Measurements from ENCODE around the gene MAGEA1.
"Not testable (repeated sequence)": the region's sequence is repeated elsewhere in the genome, so short reads cannot be mapped to it uniquely, and the experiment has no call there.

MAGEA1 gene, protein sequence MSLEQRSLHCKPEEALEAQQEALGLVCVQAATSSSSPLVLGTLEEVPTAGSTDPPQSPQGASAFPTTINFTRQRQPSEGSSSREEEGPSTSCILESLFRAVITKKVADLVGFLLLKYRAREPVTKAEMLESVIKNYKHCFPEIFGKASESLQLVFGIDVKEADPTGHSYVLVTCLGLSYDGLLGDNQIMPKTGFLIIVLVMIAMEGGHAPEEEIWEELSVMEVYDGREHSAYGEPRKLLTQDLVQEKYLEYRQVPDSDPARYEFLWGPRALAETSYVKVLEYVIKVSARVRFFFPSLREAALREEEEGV

DNA sequence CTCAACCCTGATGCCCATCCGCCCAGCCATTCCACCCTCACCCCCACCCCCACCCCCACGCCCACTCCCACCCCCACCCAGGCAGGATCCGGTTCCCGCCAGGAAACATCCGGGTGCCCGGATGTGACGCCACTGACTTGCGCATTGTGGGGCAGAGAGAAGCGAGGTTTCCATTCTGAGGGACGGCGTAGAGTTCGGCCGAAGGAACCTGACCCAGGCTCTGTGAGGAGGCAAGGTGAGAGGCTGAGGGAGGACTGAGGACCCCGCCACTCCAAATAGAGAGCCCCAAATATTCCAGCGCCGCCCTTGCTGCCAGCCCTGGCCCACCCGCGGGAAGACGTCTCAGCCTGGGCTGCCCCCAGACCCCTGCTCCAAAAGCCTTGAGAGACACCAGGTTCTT is at the start of gene MAGEA1:
Gene MAGEA1, plus strand, starts transcription at position 154 of the 400 bp plus-strand sequence. CDS start 3,106 bp downstream, outside the sequence.
- no peak for DNase-seq

DNA sequence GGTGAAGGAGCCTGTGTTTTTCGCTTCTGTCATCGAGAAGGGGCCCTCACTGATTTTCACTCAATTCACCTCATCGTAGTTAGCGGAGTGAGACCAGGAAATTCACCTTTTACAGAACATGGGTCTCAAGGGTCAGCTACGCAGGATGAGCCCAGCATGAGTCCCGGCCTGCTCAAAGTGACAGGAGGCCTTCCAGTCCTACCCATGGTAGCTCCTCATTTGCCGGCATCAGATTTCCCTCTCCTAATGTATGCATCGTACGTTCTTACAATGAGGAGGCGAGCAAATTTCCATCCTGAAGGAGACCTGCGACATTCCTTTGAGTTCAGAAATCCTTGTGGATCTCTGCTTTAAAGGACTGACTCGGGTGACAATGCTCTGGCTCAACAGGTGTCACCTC is 46.2 kb upstream of the MAGEA1 start:
- DNase-seq: not testable (repeated sequence)

DNA sequence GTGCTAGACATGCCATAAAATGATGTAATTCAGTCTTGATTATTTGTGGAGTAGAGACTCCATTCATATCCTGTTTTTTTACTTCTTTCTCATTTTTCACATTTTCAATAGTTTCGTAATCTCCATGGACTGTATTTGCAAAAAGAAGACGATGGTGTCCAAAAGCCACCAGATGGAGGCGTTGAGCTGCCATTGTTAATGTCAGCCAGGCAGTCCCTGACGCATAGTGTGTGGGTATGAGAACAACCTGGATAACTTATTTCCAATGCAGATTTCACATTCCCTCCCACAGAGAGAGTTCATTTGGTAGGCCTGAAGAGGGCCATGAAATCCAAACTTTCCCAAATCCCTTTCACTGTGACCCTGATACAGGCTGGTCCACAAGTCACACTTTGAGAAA is 40.0 kb upstream of the MAGEA1 start:
- not testable (repeated sequence) for DNase-seq

DNA sequence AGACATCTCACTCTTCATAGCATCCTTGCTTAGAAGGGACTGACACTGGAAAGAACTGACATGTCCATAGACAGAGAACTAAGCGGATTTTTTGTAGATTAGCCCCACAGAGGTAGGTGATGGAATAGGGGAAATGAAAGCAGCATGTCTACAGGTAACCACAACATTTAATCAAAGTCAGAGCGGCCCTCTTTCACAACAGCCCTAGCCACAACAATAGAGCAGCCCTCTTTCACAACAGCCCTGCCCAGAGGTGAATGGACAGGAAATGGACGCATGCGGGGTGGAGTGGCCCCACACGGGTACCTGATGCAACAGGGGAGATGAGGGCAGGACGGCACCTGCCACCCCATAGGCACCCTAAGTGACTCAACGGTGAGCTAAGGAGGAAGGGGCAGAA is 32.8 kb upstream of the MAGEA1 start:
- DNase-seq: not testable (repeated sequence)

DNA sequence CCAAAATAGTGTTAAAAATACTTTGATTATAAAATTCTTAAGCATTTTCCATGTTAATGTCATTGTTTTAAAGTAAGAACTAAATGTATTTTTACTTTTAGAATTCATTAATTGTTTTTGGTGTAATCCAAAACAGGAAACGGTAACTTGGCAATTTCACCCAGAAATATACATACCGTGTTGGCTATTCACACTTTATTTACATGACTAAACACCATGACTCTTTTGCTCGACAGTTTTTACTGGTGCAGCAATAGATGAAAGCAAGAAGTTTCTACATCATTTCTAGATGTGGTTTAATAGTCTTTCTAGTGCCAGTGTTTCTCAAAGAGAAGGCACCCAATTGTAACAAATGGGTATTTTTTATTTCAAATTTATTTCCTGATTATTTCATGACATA is 25.6 kb upstream of the MAGEA1 start:
- DNase-seq: no peak

DNA sequence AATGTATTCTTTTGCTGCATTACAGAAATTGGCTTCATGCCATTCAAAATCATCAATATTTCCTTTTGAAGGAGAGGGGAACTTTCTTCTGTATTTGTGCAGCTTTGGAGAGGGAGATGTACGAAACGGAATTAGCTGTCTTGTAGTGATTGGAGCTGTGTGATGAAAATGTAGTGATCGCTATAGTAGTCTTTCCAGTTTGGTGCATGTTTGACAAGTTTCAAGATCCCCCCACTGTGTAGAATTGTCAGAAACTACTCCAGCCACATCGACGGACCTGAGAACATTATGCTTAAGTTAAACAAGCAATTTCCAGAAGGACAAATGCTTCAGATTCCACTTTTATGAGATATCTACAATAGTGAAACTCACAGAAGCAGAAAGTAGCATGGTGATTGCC is 21.6 kb upstream of the MAGEA1 start:
- DNase-seq: no peak

DNA sequence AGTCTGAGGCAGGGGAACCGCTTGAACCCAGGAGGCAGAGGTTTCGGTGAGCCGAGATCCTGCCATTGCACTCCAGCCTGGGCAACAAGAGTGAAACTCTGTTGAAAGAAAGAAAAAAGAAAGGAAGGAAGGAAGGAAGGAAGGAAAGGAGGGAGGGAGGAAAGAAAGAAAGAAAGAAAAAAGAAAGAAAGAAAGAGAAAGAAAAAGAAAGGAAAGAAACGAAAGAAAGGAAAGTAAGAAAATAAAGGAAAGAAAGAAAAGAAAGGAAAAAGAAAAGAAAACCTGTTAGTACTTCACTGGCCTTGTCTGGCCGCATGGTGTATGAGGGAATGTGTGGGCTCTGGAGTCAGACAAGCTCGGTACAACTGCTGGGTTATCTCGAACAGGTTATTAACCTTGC is 20.8 kb upstream of the MAGEA1 start:
- DNase-seq: no peak

DNA sequence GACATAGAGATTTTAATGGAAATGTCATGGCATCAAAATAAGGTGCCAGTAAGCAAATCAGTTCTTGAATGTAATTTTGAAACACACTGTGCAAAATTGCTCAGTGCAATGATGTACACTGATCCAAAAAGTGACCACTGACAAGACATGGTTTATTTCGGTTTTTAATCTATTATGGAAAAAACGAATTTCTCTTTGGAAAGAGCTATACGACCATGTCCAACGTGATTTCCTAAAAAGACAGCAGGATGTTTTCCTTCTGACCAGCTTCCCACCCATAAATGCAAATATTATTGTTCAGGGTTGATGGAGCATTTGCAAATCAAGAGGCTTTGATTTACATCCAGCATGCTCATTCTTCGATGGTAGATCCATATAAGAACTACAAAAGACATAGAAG is 17.1 kb upstream of the MAGEA1 start:
- no peak for DNase-seq

DNA sequence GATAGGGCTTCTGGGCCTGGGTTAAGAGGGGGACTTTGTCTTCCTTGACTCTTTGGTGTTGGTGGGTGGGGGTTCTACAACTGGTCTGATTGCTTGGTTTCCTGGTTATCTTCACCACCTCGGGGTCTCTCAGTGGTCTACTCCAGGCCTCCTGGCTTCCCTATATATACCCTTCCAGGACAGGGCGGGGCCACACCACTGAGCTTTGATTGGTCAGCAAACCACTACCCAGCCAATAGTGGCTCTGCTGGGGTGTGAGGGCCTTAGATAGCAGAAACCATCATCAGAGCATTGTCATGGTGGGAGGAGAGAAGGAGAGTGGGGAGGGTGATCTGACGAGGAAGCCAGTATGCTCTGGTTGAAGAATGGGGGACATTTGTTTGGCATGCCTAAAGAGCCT is 14.4 kb upstream of the MAGEA1 start:
- no peak for DNase-seq

DNA sequence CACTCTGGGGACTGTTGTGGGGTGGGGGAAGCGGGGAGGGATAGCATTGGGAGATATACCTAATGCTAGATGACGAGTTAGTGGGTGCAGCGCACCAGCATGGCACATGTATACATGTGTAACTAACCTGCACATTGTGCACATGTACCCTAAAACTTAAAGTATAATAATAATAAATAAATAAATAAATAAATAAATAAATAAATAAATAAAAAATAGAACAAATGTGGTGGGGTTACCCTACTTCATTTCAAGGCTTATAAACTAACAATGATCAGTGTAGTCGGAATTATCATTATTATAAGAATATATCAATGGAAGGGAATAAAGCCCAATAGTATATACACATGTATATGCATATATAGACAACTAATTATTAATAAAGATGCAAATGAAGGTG is 10.7 kb upstream of the MAGEA1 start:
- not testable (repeated sequence) for DNase-seq

DNA sequence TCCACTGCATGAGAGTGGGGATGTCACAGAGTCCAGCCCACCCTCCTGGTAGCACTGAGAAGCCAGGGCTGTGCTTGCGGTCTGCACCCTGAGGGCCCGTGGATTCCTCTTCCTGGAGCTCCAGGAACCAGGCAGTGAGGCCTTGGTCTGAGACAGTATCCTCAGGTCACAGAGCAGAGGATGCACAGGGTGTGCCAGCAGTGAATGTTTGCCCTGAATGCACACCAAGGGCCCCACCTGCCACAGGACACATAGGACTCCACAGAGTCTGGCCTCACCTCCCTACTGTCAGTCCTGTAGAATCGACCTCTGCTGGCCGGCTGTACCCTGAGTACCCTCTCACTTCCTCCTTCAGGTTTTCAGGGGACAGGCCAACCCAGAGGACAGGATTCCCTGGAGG is 2.7 kb downstream of the MAGEA1 start:
- no peak for DNase-seq

DNA sequence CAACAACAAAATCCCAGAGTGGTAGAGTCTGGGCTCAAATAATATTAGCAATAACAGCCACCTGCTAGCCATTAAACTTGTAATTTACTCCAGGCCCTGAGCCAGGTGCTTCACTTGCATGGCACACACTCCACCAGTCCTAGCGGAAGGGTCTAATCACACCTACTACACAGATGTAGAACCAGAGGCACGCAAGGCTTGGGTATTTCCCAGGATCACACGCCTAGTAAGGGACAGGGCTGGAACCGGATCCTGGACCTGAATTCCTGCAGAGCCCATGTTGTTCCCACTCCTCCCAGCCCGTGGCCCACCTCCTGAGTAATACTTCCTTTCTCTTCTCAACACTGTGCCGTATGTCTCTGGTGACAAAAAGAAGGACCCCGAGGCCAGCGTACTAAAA is 5.7 kb downstream of the MAGEA1 start:
- DNase-seq: no peak

DNA sequence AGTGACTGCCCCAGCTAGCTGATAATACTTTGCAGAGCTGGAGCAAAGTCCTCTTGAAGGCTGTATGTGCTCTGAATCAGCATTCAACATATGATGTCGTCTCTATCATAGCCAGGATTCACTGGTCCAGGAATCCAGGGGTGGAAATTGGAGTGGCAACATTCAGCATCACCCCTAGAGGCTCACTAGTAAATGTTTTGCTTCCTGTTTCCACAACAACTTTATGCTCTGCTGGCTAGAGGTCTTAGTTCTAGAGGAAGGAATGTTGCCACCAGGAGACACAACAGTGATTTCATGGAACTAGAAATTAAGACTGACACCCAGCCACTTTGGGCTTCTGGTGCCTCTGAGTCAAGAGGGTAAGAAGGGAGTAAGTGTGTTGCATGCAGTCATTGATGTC is 11.3 kb downstream of the MAGEA1 start:
- no peak for DNase-seq

DNA sequence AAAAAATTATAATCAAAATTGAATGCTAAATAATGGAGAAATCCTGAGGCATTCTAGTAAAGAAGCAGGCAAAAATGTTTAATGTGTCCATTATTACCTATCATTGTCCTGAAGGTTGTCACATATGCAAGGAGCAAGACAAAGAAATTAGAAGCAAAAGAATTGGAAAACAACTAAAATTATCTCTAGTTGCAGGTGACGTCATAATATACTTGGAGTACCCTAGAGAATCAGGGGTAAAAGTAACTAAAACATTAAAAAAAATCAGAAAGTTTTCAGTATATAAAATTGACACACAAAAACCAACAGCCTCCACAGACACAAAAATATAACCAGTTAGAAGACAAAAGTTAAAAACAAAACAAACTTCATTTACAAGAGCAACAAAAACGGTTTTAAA is 21.4 kb downstream of the MAGEA1 start:
- DNase-seq: no peak

DNA sequence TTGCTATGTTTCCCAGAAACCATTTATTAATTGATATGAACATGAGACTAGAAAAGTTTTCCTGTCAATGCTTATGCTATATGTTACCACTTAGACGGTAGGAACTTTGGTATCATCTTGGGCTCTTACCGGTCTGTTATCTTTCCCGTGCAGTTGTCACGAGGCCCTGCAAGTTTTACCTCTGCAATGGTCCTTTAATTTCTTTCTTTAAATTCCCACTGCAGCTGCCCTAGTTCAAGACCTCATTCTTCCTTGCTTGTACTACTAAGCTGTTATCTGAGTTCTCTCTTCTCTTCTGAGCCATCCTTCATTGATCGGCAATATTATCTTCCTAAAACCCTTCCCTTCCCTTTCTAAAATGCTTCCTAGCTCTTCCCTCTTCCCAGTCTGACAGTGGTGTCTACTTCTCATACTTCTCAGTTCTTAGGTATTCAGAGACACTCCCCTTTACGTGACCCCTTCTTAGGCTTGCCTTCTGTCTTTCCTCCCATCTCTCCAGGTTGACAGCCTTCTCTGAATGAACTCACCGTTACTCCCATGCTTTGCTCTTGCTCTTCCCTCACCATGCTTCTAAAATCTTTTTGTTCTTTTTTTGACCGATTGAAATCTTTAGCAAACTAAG is 27.5 kb downstream of the MAGEA1 start:
- DNase-seq: no peak

DNA sequence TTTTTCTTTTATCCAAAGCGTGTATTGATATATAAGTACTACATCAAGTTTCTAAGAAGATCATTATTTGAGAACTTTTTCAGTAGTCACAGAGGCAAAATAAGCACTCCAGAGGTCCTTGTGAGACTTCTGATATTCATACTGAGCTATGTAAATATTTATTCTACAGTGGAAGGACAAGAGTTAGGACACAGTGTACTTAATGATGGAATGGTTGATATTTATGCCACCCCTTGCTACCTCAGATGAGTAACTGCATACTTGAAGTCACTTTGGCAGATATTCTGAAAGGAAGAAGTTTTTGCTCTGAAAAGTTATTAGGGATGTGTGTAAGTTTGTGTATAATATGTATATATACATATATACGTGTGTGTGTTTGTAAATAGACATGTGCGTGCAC is 30.3 kb downstream of the MAGEA1 start:
- no peak for DNase-seq

DNA sequence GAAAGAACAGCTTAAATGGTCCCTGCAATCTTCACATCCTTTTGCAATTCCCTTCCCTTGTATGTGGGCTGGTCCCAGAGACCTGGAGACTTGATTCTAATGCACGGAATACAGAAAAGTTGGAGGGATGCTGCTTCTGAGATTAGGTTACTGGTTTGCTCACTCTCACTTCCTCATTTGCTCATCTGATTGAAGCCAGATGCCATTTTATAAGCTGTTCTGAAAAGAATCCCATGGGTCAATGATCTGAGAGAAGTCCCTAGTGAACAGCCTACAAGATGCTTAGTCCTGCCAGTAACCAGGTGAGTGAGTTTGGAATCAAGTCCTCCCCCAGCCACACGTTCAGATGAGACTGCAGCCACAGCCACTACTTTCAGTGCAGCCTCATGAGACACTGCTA is 35.9 kb downstream of the MAGEA1 start:
- DNase-seq: no peak

DNA sequence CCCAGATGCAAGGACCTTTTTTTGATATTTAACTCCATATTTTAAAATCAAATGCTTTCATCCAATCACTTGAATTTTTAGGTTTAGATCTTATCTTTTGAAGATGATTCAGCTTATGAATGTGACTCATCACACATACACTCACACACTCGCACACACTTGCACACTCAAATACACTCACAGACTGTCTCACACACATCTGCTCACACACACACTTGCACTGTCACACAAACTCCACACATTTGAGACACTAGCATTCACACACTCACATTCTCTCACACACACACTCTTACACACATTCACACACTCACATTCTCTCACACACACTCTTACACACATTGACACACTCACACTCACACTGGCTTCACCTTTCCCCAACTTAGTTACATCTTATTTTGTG is 37.8 kb downstream of the MAGEA1 start:
- no peak for DNase-seq

DNA sequence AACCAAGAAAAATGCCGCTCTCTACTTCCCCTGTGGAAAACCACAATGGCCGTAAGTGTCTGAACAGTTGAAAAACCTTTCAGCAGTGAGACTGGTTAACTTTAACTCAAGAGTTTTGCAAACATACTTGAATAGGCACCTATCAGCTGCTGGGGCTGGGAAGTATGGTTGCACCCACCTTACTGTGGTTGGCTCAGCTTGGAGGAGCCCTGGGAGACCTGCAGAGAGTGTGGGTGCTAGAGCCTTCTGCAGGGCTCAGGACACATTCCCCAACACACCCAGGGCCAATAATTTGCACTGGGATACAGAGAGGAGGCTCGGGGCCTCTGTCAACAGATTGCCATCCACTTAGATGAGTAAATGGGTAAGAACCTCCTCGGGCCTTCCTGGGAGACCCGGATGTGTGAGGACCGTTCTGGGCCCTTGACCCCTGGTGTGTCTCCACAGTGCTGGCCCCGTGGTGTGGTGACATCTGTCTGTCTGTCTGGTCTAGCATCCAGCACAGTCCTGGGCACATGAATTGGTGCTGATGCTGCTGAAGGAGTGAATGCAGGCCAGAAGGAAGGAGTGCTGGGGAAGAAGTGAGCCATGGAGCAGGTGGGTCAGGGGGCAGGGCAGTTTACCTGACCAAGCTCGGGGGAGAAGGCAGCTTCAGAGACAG is 46.5 kb downstream of the MAGEA1 start:
- no peak for DNase-seq

DNA sequence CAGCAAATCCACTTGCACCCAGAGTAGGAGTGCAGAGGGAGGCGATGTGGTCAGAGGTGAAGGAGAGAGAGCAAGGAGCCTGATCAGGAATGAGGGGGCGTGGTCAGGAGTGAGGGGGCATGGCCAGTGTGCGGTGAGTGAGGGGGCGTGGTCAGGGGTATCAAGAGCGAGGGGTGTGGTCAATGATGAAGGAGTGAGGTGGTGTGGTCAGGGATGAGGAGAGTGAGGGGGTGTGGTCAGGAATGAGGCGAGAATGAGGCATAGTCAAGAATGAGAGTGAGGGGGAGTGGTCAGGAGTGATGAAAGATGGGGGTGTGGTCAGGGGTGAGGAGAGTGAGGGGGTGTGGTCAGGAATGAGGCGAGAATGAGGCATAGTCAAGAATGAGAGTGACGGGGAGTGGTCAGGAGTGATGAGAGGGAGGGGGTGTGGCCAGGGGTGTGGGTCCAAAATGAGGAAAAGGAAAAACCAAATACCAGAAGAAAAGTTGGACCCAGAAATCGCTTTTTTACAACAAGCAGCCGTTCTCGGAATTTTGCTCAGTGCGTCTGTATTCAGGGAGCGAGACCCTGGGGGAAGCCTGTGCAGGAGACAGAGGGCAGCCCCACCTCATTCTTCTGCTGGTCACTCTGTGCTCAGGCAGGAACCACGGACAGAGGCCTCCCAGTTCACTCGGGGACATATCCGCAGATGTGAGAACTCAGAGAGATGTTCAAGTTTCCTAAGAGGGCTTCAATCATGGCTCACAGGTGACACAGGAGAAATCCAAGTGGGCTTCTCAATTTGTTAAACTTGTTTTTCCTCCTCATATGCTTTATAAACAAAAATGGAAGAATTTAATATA is 47.5 kb downstream of the MAGEA1 start:
- DNase-seq: peak; percentile 62
